Panc1 (cell line): Measurements from ENCODE around the gene SLC26A4. TPM values are rescaled to one million over a fixed set of nuclear protein-coding genes. Genes with fewer than 3 reads are reported as not detected.

Experiments
- ATAC-seq: fragments of 200-7000 bp; cut with Tn5 transposase; 2 replicates; pipeline ENCODE4 v1.9.1; 2020; ENCODE audit warnings: mild to moderate bottlenecking, moderate library complexity
- BruUV-seq: library from RNA; stranded (reverse); fragments of 400-500 nt; replicated peaks from 2 replicates; lab custom pipeline; 2021; lab: Mats Ljungman, UMichigan
- CTCF ChIA-PET: fragments of 300-600 bp; sonication (Branson Sonifier 250); formaldehyde crosslinking; loops from one replicate; lab custom pipeline; 2022; ENCODE audit warnings: antibody characterized with exemption; lab: Charles Lee
- POLR2A ChIA-PET: fragments of 300-600 bp; sonication (Branson Sonifier 250); formaldehyde crosslinking; loops from one replicate; lab custom pipeline; 2022; ENCODE audit warnings: antibody characterized with exemption; lab: Charles Lee
- DNase-seq: peaks from one replicate; pipeline ENCODE4 v3.0.0-alpha.2; 2010; ENCODE audit warnings: low read depth, low spot score
- H3K27ac ChIP-seq: 2 replicates; pipeline ENCODE4 v1.5.1; 2011; ENCODE audit warnings: mild to moderate bottlenecking, low read length, inconsistent platforms
- H3K27me3 ChIP-seq: fragments of 200-500 bp; sonication (Bioruptor generic); 2 replicates; pipeline ENCODE4 v1.6.0; 2014; ENCODE audit warnings: low read length, inconsistent platforms; ENCODE audit not compliant: control insufficient read depth, insufficient read depth
- H3K36me3 ChIP-seq: fragments of 200-500 bp; sonication (Bioruptor generic); 2 replicates; pipeline ENCODE4 v1.5.1; 2014; ENCODE audit warnings: inconsistent platforms, mild to moderate bottlenecking, low read length, moderate library complexity; ENCODE audit not compliant: control insufficient read depth, insufficient read depth
- H3K4me1 ChIP-seq: 2 replicates; pipeline ENCODE4 v1.5.1; 2011; ENCODE audit warnings: inconsistent platforms, mild to moderate bottlenecking, low read length, moderate library complexity; ENCODE audit not compliant: control insufficient read depth, insufficient read depth
- H3K4me3 ChIP-seq, 2 experiments: 2 replicates each; pipeline ENCODE4 v1.5.1; 2011 to 2012; ENCODE audit warnings: low read depth in 2 of 2, low read length in 2 of 2, mild to moderate bottlenecking in 2 of 2, inconsistent platforms in 1 of 2, moderate library complexity in 1 of 2
- H3K9me3 ChIP-seq: fragments of 200-500 bp; sonication (Bioruptor generic); 2 replicates; pipeline ENCODE4 v1.5.1; 2014; ENCODE audit warnings: low read depth, mild to moderate bottlenecking, inconsistent platforms, low read length, moderate library complexity; ENCODE audit not compliant: control insufficient read depth, insufficient read depth
- CTCF ChIP-seq: fragments of 450-650 bp; IDR thresholded peaks from 2 replicates; pipeline ENCODE4 v1.5.1; 2017; ENCODE audit warnings: mild to moderate bottlenecking
- POLR2AphosphoS5 ChIP-seq: IDR thresholded peaks from 2 replicates; pipeline ENCODE4 v1.6.1; 2012; ENCODE audit warnings: mild to moderate bottlenecking, low read depth, low read length, moderate library complexity
- REST ChIP-seq, 2 experiments: IDR thresholded peaks; 2 replicates each; pipeline ENCODE4 v1.6.1; 2011 to 2012; ENCODE audit warnings: low read depth in 2 of 2, control low read depth in 1 of 2, low read length in 1 of 2, mild to moderate bottlenecking in 1 of 2, moderate library complexity in 1 of 2; ENCODE audit not compliant: insufficient read depth in 1 of 2
- SIN3A ChIP-seq: IDR thresholded peaks from 2 replicates; pipeline ENCODE4 v1.6.1; 2012; ENCODE audit warnings: low read depth, mild to moderate bottlenecking, low read length, moderate library complexity, borderline replicate concordance; ENCODE audit not compliant: insufficient read depth
- TCF7L2 ChIP-seq: IDR thresholded peaks from 2 replicates; pipeline ENCODE4 v1.6.1; 2011; ENCODE audit warnings: mild to moderate bottlenecking, low read depth, low read length, inconsistent platforms
- in situ Hi-C: cut with HindIII; loops from 2 replicates; pipeline ENCODE4 v1.10.0; 2016; ENCODE audit warnings: low sequenced_read_pairs, low pct_unique_long_range_greater_than_20kb
- intact Hi-C: fragments of 100-400 bp; cut with micrococcal nuclease; formaldehyde crosslinking; loops from one replicate; pipeline ENCODE4 v1.10.0; 2022; ENCODE audit not compliant: unreplicated experiment
- total RNA-seq: library from RNA; stranded (reverse); gene quantifications from one replicate; pipeline ENCODE4 v1.2.1, GENCODE V29; 2021; ENCODE audit not compliant: unreplicated experiment

SLC26A4 gene
- total RNA-seq, 1 experiment from 2014 or later: 0.05 TPM

- ChIA-PET POLR2A (no interaction called here), CTCF (no interaction called here)
- H3K9me3 ChIP-seq: no peaks in the 10 kb centered on the region
- in situ Hi-C loops: no loop called here
- H3K4me3 ChIP-seq: no peak overlapping the region
- DNase-seq: no peak
- H3K4me1 ChIP-seq: no peaks in the 10 kb centered on the region
- peaks cover 8% of the 10 kb centered on the region; the same call in 1 of the 2 replicates for H3K27me3 ChIP-seq
- H3K36me3 ChIP-seq: no peaks in the 10 kb centered on the region
- no TSS peak for BruUV-seq
- ATAC-seq: no peak
- intact Hi-C loops: no loop called here
- TF ChIP-seq TCF7L2 (no peak), REST (IDR thresholded peaks at IDR 0.05; ENCODE audit: insufficient read depth in 1 of 2, low read depth in 2 of 2, low read length in 1 of 2) (no peak), SIN3A (no peak), POLR2AphosphoS5 (no peak), CTCF (no peak)
- H3K27ac ChIP-seq: no peak overlapping the region
These were observed 48.3 kb downstream of the SLC26A4 start for GRCh38 chr7:107708956-107709355.

- ATAC-seq: no peak
- Histone ChIP-seq H3K27me3 (peaks cover 5% of the 10 kb centered on the region; the same call in 1 of the 2 replicates), H3K9me3 (no peaks in the 10 kb centered on the region), H3K27ac (no peak overlapping the region), H3K36me3 (no peaks in the 10 kb centered on the region), H3K4me3 (no peak overlapping the region), H3K4me1 (no peaks in the 10 kb centered on the region)
- ChIA-PET POLR2A (no interaction called here), CTCF (no interaction called here)
- in situ Hi-C loops: no loop called here
- intact Hi-C loops: no loop called here
- no peak for DNase-seq
- BruUV-seq: no TSS peak
- TF ChIP-seq POLR2AphosphoS5 (no peak), CTCF (no peak), TCF7L2 (no peak)
These were observed 50.7 kb downstream of the SLC26A4 start for GRCh38 chr7:107711301-107711700.
